Measurements from ENCODE around the gene CXXC5.

DNA sequence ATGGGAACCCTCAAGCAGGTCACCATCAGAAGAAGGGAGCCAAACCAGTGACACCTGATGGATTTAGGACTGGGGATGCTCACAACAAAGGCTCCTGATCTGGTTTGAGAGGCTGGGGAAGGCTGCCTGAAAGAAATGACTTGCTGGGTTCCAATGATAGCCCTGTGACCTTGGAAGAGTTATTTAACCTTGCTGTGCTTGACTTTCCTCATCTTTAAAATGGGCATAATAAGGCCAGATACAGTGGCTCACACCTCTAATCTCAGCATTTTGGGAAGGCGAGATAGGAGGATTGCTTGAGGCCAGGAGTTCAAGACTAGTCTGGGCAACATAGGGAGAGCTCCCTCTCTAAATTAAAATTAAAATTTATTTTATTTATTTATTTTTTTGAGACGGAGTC, 83.9 kb downstream of the CXXC5 start:
- TF ChIP-seq POLR2A (IDR thresholded peaks at IDR 0.05; ENCODE audit: low read depth, low read length) (no peak), POLR2AphosphoS5 (IDR thresholded peaks at IDR 0.05; ENCODE audit: low read depth, low read length) (no peak), TAF1 (IDR thresholded peaks at IDR 0.05; ENCODE audit: borderline replicate concordance, low read depth, low read length) (no peak)

Data from GM12892 (cell line).